NT2/D1 (cell line): ENCODE measurements around the gene CRTAP.

Experiments
- SUZ12 ChIP-seq: IDR thresholded peaks from 2 replicates; pipeline ENCODE4 v1.6.1; 2011; ENCODE audit not compliant: insufficient read length, insufficient read depth; ENCODE audit errors: extremely low read depth
- YY1 ChIP-seq: IDR thresholded peaks from 2 replicates; pipeline ENCODE4 v1.6.1; 2011; ENCODE audit not compliant: insufficient read length, insufficient read depth
- ZNF274 ChIP-seq: IDR thresholded peaks from 2 replicates; pipeline ENCODE4 v1.6.1; 2011; ENCODE audit warnings: mild to moderate bottlenecking, low read depth, low read length

- TF ChIP-seq SUZ12 (no peak), ZNF274 (no peak), YY1 (no peak)
Observed at GRCh38 chr3:33117461-33117860, 3.6 kb downstream of the CRTAP start.
